Measurements from ENCODE around the gene DRAXIN.

The DRAXIN gene

DNA sequence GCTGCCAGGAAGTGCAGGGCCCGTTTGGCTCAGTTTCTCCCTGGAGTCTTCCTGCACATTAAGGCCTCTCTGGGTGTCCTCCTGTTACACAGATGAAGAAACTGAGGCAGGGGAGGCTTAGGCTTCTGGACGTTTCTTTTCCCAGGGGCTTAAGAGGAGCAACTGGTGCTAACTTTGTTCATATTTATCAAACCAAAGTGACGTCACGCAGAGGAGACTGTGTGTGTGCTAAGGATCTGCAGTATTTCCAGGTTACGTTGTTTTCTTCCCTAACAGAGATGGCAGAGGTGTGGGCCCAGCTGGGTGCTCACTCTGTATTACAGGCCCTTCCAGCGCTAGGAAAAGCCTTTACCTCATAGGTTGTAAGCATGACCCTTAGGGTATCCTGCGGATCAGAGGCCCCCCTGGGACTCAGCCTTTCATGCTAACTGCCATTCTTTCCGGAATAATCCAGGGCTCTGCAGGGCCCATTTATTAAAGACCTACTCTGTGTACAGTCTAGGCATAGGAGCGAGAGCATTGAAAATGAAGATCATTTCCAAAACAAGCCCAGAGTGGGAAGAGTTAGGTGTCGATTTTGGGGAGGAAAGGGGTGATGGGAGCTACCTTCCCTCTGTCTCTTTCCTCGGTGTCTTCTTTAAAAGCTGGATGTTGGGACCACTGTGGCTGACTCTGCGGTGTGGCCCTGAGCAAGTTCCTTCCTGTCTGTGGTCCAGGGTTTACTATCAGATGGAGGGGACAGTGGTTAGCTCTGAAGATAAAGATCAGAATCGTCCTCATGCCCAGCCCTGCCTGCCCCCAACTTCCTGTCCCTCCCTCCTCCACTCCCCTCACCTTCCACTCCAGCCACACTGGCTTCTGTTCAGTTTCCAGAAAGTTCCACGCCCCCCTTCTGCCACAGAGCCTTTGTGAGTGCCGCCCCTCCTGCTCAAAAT lies 49.0 kb downstream of the DRAXIN start:
- Histone ChIP-seq H3K9me3 (no peaks in the 10 kb centered on the region), H3K36me3 (peaks cover 0 to 4% (median 0%) of the 10 kb centered on the region in 3 donors), H3K27ac (no peak overlapping the region), H3K27me3 (no peaks in the 10 kb centered on the region), H3K4me3 (no peak overlapping the region), H3K4me1 (peaks cover 0 to 31% (median 10%) of the 10 kb centered on the region in 4 donors)
- intact Hi-C loops (cut with DNase I; ENCODE audit: low total_unique reads), result no loop called here
- DNase-seq, result no peak
- TF ChIP-seq, protein P1, sequence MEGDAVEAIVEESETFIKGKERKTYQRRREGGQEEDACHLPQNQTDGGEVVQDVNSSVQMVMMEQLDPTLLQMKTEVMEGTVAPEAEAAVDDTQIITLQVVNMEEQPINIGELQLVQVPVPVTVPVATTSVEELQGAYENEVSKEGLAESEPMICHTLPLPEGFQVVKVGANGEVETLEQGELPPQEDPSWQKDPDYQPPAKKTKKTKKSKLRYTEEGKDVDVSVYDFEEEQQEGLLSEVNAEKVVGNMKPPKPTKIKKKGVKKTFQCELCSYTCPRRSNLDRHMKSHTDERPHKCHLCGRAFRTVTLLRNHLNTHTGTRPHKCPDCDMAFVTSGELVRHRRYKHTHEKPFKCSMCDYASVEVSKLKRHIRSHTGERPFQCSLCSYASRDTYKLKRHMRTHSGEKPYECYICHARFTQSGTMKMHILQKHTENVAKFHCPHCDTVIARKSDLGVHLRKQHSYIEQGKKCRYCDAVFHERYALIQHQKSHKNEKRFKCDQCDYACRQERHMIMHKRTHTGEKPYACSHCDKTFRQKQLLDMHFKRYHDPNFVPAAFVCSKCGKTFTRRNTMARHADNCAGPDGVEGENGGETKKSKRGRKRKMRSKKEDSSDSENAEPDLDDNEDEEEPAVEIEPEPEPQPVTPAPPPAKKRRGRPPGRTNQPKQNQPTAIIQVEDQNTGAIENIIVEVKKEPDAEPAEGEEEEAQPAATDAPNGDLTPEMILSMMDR (IDR thresholded peaks at IDR 0.05), result no peak

DNA sequence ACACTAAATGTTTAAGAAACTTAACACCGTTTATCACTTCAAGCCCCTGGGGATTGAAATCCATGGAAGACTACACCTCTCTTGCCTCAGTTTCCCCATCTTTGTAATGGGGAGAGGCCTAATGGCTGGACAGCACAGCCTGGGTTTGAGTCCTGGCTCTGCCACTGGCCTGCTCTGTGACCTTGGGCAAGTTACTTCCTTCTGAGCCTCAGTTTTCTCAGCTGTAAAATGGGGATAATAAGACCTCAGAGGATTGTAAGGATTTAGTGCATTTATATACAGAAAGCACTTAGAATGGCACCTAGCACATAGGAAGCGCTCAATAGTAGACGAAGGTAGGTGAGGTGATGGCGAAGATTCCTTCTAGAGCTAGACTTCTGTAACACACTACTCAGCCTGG lies 50.0 kb downstream of the DRAXIN start:
- Histone ChIP-seq H3K27me3 (no peaks in the 10 kb centered on the region), H3K4me1 (peaks cover 0 to 31% (median 9%) of the 10 kb centered on the region in 4 donors), H3K4me3 (no peak overlapping the region), H3K36me3 (peaks cover 0 to 13% (median 6%) of the 10 kb centered on the region in 3 donors), H3K27ac (no peak overlapping the region), H3K9me3 (no peaks in the 10 kb centered on the region)
- intact Hi-C loops (cut with DNase I; ENCODE audit: low total_unique reads), result no loop called here
- TF ChIP-seq, protein P1 (IDR thresholded peaks at IDR 0.05), result no peak
- DNase-seq, result no peak

DNA sequence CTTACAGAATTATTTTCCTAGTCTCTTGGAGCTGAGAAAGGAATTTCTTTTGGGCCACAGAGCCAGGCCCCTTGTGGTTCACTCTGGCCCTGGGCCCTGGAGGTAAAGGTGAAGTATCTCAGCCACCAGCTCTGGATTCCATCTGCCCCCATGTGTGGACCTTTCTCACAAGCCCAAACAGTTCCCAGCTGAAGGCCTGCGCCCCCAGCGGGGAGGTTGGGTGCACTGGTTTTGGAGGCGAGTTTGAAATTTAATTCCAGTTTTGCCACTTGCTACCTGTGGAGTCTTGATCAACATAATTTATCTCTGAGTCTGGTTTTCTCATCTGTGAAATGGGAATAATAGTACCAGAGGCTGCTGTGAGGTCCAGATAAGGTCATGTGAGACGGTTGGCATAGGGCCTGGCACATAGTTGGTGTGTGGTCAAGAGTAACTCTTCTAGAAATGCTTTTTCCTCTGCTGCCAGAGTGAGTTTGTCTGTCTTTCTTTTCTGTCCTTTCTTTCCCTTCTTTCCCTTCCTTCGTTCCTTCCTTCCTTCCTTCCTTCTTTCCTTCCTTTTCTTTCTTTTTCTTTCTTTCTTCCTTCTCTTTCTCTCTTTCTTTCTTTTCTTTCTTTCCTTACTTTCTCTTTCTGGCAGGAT lies 50.5 kb downstream of the DRAXIN start:
- TF ChIP-seq, protein P1 (IDR thresholded peaks at IDR 0.05), result no peak
- Histone ChIP-seq H3K4me3 (no peak overlapping the region), H3K27me3 (no peaks in the 10 kb centered on the region), H3K4me1 (peaks cover 0 to 27% (median 6%) of the 10 kb centered on the region in 4 donors), H3K9me3 (no peaks in the 10 kb centered on the region), H3K27ac (no peak overlapping the region), H3K36me3 (peaks cover 0 to 19% (median 12%) of the 10 kb centered on the region in 3 donors)
- no peak for DNase-seq
- intact Hi-C loops (cut with DNase I; ENCODE audit: low total_unique reads), result no loop called here

DNA sequence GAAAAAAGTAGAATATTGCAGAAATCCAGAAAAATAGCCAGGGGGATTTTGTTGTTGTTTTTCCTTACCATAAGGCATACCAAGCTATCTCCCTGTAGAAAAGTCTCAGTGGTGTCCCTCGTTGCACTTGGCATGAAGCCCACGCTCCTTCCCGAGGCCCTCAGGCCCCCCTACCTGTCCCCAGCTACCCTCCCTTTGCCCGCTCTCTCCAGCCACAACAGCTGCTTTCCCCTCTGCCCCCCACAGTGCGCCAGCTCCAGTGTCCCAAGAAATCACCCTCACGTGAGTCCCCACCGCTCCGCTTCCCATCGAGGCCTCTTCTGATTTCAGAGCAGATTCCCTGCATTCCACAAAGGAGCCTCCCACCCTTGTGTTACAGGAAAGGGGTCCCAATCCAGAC lies 52.8 kb downstream of the DRAXIN start:
- no peak overlapping the region for H3K27ac ChIP-seq
- TF ChIP-seq, protein P1 (IDR thresholded peaks at IDR 0.05), result no peak
- H3K4me3 ChIP-seq, result no peak overlapping the region
- intact Hi-C loops (cut with DNase I; ENCODE audit: low total_unique reads), result no loop called here
- no peaks in the 10 kb centered on the region for H3K9me3 ChIP-seq
- peaks cover 0 to 11% (median 0%) of the 10 kb centered on the region in 4 donors for H3K4me1 ChIP-seq
- no peaks in the 10 kb centered on the region for H3K27me3 ChIP-seq
- DNase-seq, result no peak
- peaks cover under 1 to 41% (median 34%) of the 10 kb centered on the region in 3 donors for H3K36me3 ChIP-seq

DNA sequence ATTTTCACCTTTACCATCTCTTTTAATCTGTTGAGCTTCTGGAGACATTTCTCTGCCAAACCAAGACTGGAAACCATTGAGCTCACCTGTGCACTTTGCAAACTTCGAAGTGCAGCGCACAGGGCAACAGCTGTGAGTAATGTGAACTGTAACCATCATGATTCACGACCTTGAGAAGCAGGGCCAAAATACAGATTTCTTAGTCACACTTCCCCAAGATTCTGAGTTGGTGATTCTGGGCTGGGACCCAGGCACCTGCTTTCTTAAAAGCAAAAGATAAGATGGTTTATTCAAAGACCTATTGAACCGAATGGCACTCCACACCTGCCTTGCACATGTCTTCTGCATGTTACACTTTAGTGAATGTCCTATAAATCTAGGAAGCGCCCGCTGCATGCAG lies 54.6 kb downstream of the DRAXIN start:
- TF ChIP-seq, protein P1 (IDR thresholded peaks at IDR 0.05), result no peak
- no peaks in the 10 kb centered on the region for H3K9me3 ChIP-seq
- no peak for DNase-seq
- no peaks in the 10 kb centered on the region for H3K4me1 ChIP-seq
- intact Hi-C loops (cut with DNase I; ENCODE audit: low total_unique reads), result no loop called here
- no peaks in the 10 kb centered on the region for H3K27me3 ChIP-seq
- H3K36me3 ChIP-seq, result peaks cover 16 to 57% (median 52%) of the 10 kb centered on the region in 3 donors
- no peak overlapping the region for H3K27ac ChIP-seq
- no peak overlapping the region for H3K4me3 ChIP-seq
